NT2/D1 (cell line): ENCODE measurements around the gene TMEM100.

ENCODE experiments used
- SUZ12 ChIP-seq: IDR thresholded peaks from 2 replicates; pipeline ENCODE4 v1.6.1; 2011; ENCODE audit not compliant: insufficient read length, insufficient read depth; ENCODE audit errors: extremely low read depth
- YY1 ChIP-seq: IDR thresholded peaks from 2 replicates; pipeline ENCODE4 v1.6.1; 2011; ENCODE audit not compliant: insufficient read length, insufficient read depth
- ZNF274 ChIP-seq: IDR thresholded peaks from 2 replicates; pipeline ENCODE4 v1.6.1; 2011; ENCODE audit warnings: mild to moderate bottlenecking, low read depth, low read length

GRCh38 chr17:55756689-55757088, 34.0 kb upstream of the TMEM100 start:
- TF ChIP-seq ZNF274 (no peak), YY1 (no peak), SUZ12 (no peak)
